ENCODE results near the gene NUP210L.
A peak's percentile ranks its signal among the peaks of the same experiment; 100 is the strongest.
"Not testable (repeated sequence)": the region's sequence is repeated elsewhere in the genome, so short reads cannot be mapped to it uniquely, and the experiment has no call there.

NUP210L gene

GRCh38 chr1:153987621-153988020 is 167.3 kb downstream of the NUP210L start:
- DNase-seq: no peak

DNA sequence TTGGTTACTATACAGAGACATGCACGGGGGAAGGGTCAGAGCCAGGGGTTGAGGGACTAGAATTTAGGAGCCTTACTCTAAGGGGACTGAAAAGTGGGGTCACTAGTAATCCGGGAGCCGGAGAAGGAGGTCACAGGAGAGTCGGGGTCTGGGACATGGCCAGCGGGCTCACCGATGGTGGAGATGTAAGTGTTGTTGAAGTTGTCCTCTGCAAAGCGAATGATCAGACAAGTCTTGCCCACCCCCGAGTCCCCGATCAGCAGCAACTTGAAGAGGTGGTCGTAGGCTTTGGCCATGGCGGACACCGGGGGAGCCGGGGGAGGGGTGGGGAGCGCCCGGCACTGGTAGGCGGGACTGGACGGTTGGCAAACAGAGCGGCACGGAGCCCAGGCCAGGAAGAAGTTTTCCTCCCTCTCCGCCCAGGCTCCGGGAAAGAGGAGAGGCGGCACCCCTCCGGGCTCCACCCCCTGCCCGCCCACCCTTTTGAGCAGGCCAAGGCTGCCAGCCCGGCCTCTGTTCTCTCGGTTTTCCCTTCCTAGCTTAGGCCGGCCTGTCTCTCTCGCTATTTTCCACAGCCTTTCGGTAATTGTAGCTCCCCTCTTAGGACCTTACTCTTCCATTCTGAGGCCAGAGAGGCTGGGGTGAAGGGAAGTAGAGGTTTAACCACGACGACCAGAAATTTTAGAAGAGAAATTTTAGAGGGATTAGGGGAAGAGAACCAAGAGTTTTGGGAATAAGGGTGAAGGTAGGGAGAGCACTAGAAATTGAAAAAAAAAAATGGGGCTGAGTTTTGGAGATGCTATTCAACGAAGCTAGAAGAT is 168.7 kb downstream of the NUP210L start, which contains the start of gene RAB13:
TSS of gene RAB13 (minus strand) at position 399 of the 821 bp plus-strand sequence. CDS start at position 296, 103 bp downstream.
- peak; percentile 63 for DNase-seq

GRCh38 chr1:153985341-153985912 is 169.4 kb downstream of the NUP210L start:
- no peak for DNase-seq

DNA sequence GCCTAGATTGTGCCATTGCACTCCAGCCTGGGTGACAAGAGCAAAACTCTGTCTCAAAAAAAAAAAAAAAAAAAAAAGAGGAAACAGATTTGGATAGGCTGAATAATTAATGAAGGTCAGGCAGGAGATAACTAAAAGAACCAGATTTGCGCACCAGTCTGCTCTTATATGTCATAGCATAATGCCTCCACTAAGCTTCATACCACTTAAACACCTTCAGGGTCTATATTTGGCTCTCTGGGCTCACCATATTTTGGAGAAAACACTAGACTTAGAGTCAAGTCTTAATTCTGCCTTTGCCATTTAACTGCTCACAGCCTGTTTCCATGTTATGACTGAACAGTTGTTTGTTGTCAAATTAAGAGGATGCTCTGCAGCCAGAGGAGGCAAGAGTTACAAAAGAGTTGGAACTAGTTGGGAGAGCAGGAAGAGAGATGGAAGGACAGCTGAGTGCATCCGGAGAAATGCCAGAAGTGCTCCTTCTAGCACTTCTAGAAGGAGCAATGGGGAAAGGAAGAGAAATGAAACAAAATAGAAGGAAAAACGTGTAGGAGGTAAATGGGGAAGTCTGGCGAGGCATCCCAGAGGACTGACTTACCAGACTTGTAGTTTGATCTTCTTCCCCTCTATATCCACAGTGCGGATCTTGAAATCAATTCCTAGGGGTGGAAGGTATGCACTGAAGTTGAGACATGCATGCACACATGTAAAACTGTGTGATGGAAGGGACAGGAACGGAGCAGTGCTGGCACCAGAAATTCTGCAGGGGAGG is 170.6 kb downstream of the NUP210L start:
- no peak for DNase-seq

DNA sequence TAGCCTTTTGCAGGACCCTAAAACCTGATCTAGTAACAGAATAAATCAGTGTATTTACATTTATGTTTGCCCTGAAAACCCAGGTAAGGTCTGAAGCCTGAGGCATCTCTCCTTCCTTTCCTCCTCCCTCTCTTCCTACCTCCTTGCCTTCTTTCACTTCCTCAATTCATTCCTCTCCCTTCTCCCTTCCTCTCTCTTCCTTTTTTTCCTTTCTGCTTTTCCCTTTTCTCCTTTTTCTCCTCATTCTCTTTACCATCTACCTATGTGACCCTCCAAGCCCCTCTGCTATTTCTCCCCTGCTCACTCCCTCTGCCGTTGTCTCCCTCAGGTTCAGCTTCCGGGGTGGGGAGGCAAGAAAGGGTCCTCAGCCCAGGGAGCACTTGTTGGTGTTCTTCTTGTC is 173.1 kb downstream of the NUP210L start:
- not testable (repeated sequence) for DNase-seq

- DNase-seq: not testable (repeated sequence)
Measured at GRCh38 chr1:153979091-153979490, 175.8 kb downstream of the NUP210L start.

DNA sequence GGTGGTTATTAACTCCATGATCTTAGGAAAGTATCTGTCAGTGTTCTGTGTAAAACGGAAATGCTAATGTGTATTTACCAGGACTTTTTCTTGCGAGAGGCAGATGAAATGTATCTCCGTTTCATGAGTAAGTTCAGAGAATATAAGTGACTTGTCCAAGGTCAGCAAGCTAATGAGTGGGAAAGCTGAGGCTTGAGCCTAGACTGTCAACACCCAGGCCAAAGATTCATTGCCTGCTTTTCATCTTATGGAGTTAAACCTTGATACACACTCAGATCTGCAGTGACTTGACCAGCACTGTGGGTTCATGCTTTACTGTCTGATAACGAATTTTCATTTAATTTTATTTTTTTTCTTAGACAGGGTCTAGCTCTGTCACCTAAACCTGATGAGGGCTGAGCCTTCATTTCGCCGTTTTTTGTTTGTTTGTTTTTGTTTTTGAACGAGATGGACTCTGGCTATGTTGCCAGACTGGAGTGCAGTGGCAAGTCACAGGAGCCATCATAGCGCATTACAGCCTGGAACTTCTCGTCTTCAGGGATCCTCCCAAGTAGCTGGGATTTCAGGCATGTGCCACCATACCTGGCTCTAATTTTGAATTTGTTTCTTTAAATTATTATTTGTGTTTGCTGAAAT is 176.5 kb downstream of the NUP210L start:
- DNase-seq: no peak

DNA sequence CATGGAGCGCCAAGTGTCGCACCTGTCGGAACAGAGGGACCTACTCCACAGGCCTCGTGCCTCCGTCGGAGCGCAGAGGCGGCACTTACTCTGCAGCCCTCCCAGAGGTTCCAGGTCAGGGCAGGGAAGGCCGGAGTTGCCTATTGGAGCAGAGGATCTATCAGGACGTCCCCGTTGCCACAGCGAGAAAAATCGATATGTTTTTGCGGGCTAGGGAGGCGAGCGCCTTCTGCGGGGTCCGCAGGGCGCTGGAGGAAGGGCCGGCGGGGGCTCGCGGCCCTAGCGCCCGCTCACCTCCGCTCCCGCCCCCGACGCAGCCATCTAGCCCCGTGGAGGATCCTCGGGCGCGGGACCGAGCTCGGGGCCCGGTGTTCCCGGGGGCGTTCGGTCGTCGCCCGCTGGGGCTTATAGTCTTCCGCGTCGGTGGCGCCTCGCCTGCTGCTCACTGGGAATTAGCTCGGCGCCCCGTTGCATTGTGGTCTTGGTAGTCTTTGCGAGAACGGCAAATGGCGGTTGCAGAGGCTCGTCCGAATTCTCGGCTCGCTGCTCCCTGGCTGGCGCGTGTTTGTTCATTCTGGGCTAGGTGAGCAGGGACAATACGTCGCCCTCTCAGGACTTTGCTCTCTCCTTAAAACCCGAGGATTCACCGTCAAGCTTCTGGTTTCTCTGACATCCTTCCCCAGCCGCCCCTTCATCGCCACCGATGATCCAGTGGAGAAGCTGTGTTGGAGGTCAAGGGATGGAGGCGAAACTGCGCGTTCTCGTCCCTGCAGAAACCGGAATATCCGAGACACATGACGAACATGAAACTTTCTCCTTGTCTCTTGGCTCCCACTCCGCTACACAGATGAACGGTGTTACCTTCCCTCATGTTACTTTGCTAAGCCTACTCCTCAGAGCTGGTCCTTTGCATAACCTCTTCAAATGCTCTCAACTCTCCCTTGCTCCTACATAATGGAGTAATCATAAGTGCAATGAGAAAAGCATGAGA is 177.3 kb downstream of the NUP210L start, which contains the start of gene JTB:
TSS of gene JTB (minus strand) at position 425 of the 991 bp plus-strand sequence. CDS start at position 3, 422 bp downstream.
- peak; percentile 76 for DNase-seq

DNA sequence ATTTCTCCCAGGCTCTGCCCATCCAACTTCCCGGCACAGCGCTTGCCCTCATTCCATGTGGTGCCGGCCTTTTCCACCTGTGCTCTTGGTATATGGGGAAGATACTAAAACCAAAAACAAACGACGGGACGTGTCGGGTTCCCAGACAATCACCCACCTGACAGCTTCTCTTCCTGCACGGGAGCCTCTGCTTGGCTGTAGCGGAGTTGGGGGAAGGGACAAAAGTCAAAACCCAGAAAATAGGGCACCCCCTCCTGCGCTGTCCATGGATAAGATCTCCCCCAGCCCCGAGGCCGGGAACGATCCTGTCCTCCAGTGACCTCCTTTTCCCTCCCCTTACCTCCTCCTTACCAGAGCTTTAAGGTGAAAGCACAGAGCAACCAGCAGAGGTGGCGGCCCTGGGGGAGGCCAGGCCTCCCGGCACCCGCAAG is 178.0 kb downstream of the NUP210L start:
- DNase-seq: no peak

- no peak for DNase-seq
Measured at GRCh38 chr1:153973525-153973924, 181.3 kb downstream of the NUP210L start.

GRCh38 chr1:153973071-153973470 is 181.8 kb downstream of the NUP210L start:
- DNase-seq: no peak

- no peak for DNase-seq
Measured at GRCh38 chr1:153970346-153970745, 184.5 kb downstream of the NUP210L start.

GRCh38 chr1:153968972-153969371 is 185.9 kb downstream of the NUP210L start:
- no peak for DNase-seq

DNA sequence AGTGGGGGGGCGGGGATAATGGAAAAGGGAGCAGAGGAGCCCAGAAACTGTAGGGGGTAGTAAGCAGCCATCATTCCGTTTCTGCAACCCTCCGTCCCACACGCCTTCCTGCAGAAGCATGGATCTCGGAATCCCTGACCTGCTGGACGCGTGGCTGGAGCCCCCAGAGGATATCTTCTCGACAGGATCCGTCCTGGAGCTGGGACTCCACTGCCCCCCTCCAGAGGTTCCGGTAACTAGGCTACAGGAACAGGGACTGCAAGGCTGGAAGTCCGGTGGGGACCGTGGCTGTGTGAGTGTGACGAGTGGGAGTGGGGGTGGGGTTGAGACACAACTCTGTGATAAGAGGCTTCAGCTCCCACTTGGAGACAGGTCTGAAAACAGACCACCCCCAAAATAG is 186.5 kb downstream of the NUP210L start:
- no peak for DNase-seq

DNA sequence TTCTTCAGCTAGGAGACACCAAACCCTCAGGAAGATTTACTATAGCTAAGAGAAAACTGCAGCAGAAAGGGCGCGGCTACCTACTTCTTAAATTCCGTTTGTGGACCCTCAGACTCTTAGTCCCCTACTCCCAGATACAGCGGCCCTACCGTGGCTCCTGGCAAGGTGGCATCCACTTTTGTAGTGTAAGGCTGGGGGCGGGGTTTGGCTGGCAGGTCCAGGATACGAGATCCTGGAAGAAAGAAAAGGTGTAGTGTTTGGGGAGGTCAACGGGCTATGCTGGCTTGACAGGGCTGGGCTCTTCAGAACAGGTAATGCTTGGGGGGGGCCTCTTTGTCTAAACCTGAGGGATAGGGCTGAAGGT is 186.9 kb downstream of the NUP210L start:
- DNase-seq: no peak

DNA sequence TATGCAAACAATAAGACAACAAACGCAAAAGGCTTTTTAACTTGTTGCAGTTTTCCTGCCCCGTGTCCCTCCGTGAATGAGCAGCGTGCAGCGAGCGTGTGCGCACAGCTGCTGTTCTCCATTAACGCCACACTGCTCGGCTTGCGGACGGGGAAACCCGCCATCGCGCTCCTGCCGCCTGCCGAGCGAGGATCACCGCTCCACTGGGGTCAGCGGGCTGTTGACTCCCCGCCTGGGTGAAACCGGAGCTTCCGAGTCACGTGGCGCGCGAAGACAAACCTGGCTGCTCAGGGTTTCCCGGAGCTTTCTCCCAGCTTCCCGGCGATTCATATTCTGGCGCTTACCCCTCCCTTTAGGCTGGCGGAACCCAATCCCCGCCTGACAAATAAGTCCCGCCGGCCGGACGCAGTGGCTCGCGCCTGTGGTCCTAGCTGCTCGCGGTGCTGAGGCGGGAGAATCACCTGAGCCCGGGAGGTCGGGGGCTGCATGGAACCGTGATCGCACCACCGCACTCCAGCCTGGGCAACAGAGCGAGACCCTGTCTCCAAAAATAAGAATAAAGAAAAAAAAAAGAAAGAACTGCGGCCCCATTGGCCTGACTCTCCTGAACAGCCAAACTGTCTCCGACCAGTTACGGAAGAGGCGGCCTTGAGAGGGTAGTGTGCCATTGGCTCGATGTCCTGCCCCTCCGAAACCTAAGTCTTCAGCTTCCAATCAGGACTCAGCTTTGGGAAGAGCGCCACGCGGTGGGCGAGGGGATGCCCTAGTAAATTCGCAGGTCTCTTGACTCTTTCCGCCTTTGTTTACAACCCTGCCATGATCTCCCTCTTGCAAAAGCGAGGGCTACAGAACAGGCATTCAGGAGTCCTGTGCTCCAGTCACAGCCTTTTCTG is 187.5 kb downstream of the NUP210L start, which contains the start of gene CREB3L4:
TSS of gene CREB3L4 (plus strand) at position 796 of the 893 bp plus-strand sequence. CDS start 624 bp downstream, outside the sequence.
- peak; percentile 97 for DNase-seq

GRCh38 chr1:153963850-153964331 is 191.0 kb downstream of the NUP210L start:
- no peak for DNase-seq

- peak; percentile 94 for DNase-seq
Measured at GRCh38 chr1:153963030-153963849, 191.6 kb downstream of the NUP210L start, which contains the start of gene SLC39A1. Gene SLC39A1 (minus strand): TSS chr1:153963537. CDS start chr1:153962715, 822 bp downstream.
